Amniotic epithelial cell (primary cell): ENCODE data around the gene BCL3.
"Not testable (repeated sequence)": the region's sequence is repeated elsewhere in the genome, so short reads cannot be mapped to it uniquely, and the experiment has no call there.

Source experiments
- DNase-seq: peaks from one replicate; pipeline ENCODE4 v3.0.0-alpha.2; 2010; ENCODE audit warnings: low read depth

Gene BCL3

GRCh38 chr19:44721369-44721768 lies 27.1 kb upstream of the BCL3 start:
- not testable (repeated sequence) for DNase-seq

DNA sequence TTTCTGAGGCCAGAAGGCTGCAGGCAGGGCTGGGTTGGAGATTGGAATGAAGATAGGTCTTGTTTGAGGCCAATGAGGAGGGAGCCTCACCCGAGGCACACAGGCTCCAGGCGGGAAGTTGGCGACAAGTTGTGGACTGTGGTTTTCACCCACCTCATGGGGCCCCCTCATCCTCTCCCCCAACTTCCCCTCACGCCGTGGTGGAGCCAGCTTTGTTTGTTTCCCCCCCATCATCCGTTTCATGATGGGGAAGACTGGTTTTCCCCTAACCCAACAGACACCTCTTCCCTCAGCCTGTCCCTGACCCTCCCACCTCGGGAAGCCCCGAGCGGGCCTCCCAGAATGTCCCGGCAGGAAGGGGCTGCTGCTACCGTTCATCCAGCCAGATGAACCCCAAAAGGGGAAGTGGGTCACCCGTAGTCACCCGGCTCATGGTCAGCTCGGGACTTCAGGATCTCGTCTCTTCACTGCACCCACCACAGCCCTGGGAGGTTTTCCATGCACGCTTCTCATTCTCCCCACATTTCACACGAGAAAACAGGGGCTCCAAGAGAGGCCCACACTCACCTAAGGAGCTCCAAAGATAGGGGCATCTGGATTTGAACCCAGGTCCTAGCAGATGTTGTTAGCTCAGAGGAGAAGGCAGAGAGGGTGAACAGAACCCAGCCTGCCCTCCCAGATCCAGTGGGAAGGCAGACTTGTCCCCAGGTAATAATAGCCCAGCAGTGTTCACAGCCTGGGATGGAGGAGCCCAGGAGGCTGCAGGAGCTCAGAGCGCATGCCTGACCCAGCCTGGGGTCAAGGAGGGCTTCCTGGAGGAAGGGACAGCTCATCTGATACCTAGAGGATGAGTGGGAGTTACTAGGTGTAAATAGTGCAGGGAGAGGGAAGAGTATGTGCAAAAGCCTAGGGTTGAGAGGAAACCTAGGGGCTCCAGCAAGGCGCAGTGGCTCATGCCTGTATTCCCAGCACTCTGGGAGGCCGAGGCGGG lies 26.1 kb upstream of the BCL3 start:
- DNase-seq, result no peak

DNA sequence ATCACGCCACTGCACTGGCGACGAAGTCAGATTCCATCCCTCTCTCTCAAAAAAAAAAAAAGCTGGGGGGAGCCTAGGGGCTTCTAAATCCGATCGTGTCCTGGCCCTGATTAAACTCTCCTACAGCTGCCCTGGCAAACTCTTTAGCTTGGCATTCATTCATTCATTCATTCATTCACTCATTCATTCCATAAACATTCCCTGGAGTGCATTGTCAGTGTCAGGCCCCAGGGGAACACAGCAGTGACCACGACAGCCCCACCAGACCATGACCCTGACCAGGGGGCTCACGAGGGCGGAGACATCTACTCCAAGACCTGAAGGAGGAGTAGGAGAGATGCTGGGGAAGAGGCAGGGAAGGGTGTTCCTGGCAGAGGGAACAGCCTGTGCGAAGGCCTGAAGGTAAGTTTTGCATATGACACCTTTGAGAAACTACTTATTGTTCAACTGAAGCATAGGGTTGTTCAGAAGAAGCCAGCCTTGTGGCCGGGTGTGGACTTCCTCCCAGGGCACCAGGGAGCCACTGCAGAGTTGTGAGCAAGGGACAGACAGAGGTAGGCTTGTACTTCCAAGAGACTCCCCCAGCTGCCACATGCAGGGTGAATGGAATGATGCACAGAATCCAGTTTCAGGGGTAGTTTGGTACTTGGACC lies 25.1 kb upstream of the BCL3 start:
- DNase-seq, result no peak

- peak; percentile 65 for DNase-seq
These were observed 24.6 kb upstream of the BCL3 start for GRCh38 chr19:44723952-44724319.

DNA sequence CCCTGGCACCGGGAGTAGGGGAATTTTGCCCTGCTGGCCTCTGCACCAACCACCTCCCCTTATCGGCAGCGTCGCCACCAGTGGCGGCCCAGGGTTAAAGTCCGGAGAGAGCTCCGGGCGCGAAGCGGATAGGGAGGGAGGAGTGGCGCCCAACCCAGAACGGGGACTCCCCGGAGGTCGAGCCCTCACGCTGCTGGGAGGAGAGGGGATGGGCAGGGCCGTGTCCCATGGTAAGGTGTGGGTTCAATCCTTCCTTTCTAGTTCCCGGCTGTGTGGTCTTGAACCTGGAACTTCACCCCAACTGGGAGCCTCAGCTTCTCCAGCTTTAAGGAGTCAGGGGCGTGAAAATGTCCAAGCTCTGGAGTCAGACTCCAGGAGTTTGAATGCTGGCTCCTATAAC lies 23.3 kb upstream of the BCL3 start:
- DNase-seq, result no peak

DNA sequence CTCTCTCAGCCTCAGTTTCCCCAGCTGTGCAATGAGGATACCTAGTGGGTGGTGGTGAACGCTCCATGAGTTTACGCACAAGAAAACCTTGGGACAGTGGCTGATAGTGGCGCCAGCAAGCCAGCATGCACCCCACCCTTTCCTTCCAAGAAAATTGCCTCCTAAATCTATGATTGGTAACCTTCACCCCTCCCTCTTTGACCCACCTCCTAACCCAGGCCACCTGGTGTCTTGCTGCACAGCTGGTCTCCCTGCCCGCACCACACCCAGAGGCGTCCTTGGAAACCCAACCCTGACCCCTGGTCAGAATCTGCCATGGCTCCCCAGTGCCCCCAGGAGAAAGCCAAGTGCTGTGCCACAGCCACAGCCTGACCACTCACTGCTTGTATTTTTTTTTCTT lies 22.8 kb upstream of the BCL3 start:
- no peak for DNase-seq

- DNase-seq, result no peak
These were observed 22.0 kb upstream of the BCL3 start for GRCh38 chr19:44726465-44726864.

GRCh38 chr19:44728178-44728577 lies 20.3 kb upstream of the BCL3 start:
- DNase-seq, result no peak

DNA sequence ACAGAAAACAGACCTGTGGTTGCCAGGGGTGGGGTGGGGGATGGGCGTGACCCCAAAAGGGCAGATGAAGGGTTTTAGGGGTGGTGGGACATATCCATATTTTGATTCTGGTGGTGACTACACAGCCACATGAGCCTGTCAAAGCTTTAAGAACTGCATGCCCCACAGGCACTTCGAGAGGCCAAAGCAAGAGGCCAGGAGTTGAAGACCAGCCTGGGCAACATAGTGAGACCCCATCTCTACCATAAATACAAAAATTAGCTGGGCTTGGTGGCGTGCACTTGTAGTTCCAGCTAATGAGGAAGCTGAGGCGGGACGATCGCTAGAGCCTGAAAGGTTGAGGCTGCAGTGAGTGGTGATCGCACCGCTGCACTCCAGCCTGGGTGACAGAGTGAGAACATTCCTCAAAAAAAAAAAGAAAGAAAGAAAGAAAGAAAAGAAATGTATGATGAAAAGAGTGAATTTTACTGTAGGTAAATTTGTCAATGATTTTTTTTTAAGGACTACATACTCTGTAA lies 18.9 kb upstream of the BCL3 start:
- no peak for DNase-seq

DNA sequence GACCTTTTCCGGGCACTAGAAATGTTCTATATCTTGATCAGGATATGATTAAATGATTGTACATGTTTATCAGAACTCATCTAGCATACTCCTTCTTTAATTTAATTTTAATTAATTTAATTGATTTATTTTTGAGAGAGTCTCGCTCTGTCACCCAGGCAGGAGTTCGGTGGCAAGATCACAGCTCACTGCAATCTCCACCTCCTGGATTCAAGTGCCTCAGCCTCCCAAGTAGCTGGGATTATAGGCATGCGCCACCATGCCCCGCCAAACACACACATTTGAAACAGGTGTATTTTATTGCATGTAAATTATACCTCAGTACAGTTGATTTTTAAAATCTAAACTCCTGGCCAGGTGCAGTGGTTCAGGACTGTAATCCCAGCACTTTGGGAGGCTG lies 17.4 kb upstream of the BCL3 start:
- DNase-seq, result no peak

DNA sequence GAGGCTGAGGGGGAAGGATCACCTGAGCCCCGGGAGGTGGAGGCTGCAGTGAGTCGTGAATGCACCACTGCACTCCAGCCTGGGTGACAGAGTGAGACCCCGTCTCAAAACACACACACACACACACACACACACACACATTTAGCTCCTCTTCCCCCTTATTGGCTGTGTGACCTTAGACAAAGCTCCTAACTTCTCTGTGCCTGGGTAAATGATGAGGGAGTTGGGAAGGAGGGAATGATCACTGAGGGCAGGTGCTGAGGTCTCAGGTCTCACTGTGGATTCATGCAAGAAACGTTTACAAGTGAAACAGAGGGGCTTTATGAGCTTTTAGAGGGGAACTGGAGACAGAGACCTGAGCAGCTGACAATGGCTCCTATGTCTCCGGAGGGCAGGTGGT lies 16.9 kb upstream of the BCL3 start:
- DNase-seq, result no peak

- no peak for DNase-seq
These were observed 16.1 kb upstream of the BCL3 start for GRCh38 chr19:44732235-44733014.

DNA sequence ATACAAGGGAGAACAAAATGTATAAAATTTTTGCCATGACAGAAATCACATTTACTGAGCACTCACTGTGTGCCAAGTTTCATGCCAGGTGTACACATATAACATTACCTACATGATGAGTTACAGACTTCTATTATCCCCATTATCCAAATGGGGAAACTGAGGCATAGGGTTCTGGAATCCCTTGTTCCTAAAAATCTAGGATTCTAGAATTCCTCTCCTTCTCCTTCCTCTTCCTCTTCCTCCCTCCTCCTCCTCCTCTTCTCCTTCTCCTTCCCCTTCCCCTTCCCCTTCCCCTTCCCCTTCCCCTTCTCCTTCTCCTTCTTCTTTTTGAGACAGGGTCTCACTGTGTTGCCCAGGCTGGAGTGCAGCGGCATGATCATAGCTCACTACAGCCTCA lies 14.2 kb upstream of the BCL3 start:
- no peak for DNase-seq

- no peak for DNase-seq
These were observed 13.5 kb upstream of the BCL3 start for GRCh38 chr19:44735011-44735410.

DNA sequence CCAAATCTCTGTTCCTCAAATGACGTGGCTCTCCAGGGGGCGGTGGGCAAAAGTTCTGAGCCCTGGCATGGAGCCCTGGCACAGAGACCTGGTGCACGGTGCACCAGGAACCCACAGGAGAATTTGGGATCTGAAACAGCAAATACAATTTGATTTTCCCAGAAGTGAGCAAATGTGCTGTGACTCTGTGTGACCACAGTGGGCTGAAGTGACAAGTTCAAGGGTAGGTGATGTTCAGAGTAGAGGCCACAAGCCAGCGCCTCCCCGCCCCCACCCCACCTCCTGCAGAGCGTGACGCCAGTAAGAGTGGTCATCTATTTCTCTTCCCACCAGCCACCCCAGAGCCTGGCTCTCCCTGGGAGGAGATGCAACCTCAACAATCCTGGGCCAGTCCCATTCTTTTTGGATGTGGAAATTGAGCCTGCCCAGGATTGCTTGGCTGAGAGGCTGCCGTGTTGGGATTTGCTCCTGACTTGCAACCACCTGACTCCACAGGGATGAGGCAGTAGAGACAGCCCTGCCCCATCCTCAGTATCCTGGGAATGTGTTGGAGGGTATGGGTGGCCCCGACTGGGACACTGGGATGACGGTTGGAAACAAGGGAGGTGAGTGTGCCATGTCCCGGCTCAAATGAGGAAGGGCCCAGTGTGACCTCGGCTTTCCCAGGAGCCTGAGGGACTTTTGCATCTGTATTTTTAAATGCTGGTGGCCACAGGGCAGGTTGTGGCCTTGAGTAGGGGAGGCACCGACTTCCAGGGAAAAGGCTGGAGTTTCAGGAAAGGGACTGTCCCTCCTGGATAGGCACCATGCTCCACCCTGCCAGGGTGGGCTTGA lies 11.1 kb upstream of the BCL3 start:
- peak; percentile 48 for DNase-seq

GRCh38 chr19:44738136-44738535 lies 10.4 kb upstream of the BCL3 start:
- DNase-seq, result no peak

- DNase-seq, result no peak
These were observed 9.6 kb upstream of the BCL3 start for GRCh38 chr19:44738603-44739558.

- DNase-seq, result no peak
These were observed 8.1 kb upstream of the BCL3 start for GRCh38 chr19:44740351-44740824.

DNA sequence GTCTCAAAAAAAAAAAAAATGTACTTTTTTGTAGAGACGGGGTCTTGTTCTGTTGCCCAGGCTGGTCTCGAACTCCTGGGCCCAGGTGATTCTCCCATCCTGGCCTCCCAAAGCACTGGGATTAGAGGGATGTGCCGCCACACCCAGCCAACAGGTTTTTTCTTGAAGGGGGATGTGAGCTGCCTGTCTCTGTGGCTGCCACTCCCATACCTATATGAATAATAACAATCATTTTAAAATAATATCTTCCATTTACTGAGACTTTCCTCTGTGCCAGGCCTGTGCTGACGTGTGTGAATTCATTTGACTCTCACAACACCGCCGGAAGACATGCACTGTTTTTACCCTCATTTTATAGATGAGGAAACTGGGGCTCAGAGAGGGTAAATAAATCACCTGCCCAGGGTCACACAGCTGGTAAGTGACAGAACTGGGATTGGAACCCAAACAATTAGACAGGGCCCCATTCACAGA lies 7.2 kb upstream of the BCL3 start:
- DNase-seq, result peak; percentile 49

DNA sequence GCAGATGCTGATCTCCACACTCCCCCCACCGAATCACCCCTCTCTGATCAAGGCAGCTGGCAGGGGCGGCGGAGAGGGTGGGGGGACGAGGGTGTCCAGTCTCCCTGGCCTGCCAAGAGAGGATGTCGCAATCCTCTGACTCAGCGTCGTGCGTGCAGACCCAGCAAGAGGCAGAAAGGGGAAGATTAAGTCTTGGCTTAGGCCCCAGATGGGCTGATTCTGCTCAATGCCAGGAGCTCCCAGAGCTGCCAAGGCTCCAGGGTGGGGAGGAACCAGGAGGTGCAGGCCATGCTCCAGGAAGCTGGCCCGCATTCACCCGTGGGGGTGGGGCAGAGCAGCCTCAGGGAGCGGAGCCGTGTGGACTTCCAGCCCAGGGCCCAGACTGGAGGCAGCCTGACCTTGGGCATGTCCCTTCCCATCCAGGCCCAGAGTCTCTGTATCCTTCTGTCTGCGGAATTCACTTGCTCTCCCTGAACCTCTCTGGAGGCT lies 6.6 kb upstream of the BCL3 start:
- DNase-seq, result peak; percentile 100
